NOMO-1 (cell line): ENCODE results near the gene LRFN4.

ENCODE experiments used
- DNase-seq, 2 experiments: peaks; one replicate each; lab custom pipeline; 2025; ENCODE audit not compliant: unreplicated experiment in 2 of 2; lab: John Stamatoyannopoulos, UW

The LRFN4 gene

GRCh38 chr11:66857927-66858185 is 992 bp downstream of the LRFN4 start:
- DNase-seq: no peak

- DNase-seq: no peak
Observed at GRCh38 chr11:66858186-66858938, 1.5 kb downstream of the LRFN4 start.

GRCh38 chr11:66858939-66859685 is 2.2 kb downstream of the LRFN4 start:
- DNase-seq: no peak

- no peak for DNase-seq
Observed at GRCh38 chr11:66859686-66860448, 3.0 kb downstream of the LRFN4 start.

GRCh38 chr11:66860449-66860831 is 3.6 kb downstream of the LRFN4 start:
- no peak for DNase-seq

GRCh38 chr11:66861038-66861773 is 4.3 kb downstream of the LRFN4 start:
- no peak for DNase-seq

GRCh38 chr11:66861774-66862558 is 5.1 kb downstream of the LRFN4 start:
- DNase-seq: no peak

- no peak for DNase-seq
Observed at GRCh38 chr11:66862559-66863037, 5.7 kb downstream of the LRFN4 start.

- DNase-seq: no peak
Observed at GRCh38 chr11:66863428-66864125, 6.7 kb downstream of the LRFN4 start.

- DNase-seq: no peak
Observed at GRCh38 chr11:66864172-66864901, 7.5 kb downstream of the LRFN4 start.

- no peak for DNase-seq
Observed at GRCh38 chr11:66864924-66865697, 8.2 kb downstream of the LRFN4 start.

- DNase-seq: no peak
Observed at GRCh38 chr11:66866007-66866406, 9.1 kb downstream of the LRFN4 start.

- DNase-seq: no peak
Observed at GRCh38 chr11:66866511-66866986, 9.7 kb downstream of the LRFN4 start.

GRCh38 chr11:66867425-66868040 is 10.7 kb downstream of the LRFN4 start:
- no peak for DNase-seq

GRCh38 chr11:66868082-66868725 is 11.3 kb downstream of the LRFN4 start:
- no peak for DNase-seq

GRCh38 chr11:66868726-66869566 is 12.1 kb downstream of the LRFN4 start:
- DNase-seq: peak; percentile 74 to 81
